DOHH2 (cell line): ENCODE measurements around the gene SCYGR5.
"Not testable (repeated sequence)": the region's sequence is repeated elsewhere in the genome, so short reads cannot be mapped to it uniquely, and the experiment has no call there.

Source experiments
- H3F3A ChIP-seq: fragments of 200-600 bp; sonication (generic), shearing (Covaris generic); 2 replicates; pipeline ENCODE4 v1.6.0; 2016; ENCODE audit warnings: antibody characterized with exemption, mild to moderate bottlenecking; ENCODE audit not compliant: control insufficient read depth, insufficient read depth
- H3K27ac ChIP-seq: fragments of 200-600 bp; sonication (generic); 2 replicates; pipeline ENCODE4 v1.5.1; 2014; ENCODE audit warnings: low read depth, mild to moderate bottlenecking, low read length, moderate library complexity
- H3K27me3 ChIP-seq: fragments of 200-600 bp; sonication (generic); 2 replicates; pipeline ENCODE4 v1.6.1; 2014; ENCODE audit warnings: mild to moderate bottlenecking, low read length, mixed read lengths; ENCODE audit not compliant: control insufficient read depth
- H3K36me3 ChIP-seq: fragments of 200-600 bp; sonication (generic); 2 replicates; pipeline ENCODE4 v1.6.1; 2014; ENCODE audit warnings: mild to moderate bottlenecking, low read length, moderate library complexity, mixed read lengths; ENCODE audit not compliant: control insufficient read depth
- H3K4me1 ChIP-seq: fragments of 200-600 bp; sonication (generic); 2 replicates; pipeline ENCODE4 v1.6.1; 2014; ENCODE audit warnings: mild to moderate bottlenecking, low read length, mixed read lengths; ENCODE audit not compliant: control insufficient read depth
- H3K4me2 ChIP-seq: fragments of 200-600 bp; sonication (generic); 2 replicates; pipeline ENCODE4 v1.6.0; 2014; ENCODE audit warnings: mild to moderate bottlenecking, low read length, moderate library complexity
- H3K4me3 ChIP-seq: fragments of 200-600 bp; sonication (generic); 2 replicates; pipeline ENCODE4 v1.5.1; 2014; ENCODE audit warnings: mild to moderate bottlenecking, low read length, mixed read lengths
- H3K79me2 ChIP-seq: fragments of 200-600 bp; sonication (generic); 2 replicates; pipeline ENCODE4 v1.6.1; 2014; ENCODE audit warnings: mild to moderate bottlenecking, low read length, mixed read lengths; ENCODE audit not compliant: control insufficient read depth
- H3K9me2 ChIP-seq: fragments of 200-600 bp; sonication (generic); replicated peaks from 2 replicates; pipeline ENCODE4 v1.6.1; 2014; ENCODE audit warnings: mild to moderate bottlenecking, low read length, mixed read lengths; ENCODE audit not compliant: control insufficient read depth
- H3K9me3 ChIP-seq: fragments of 200-600 bp; sonication (generic); 2 replicates; pipeline ENCODE4 v1.6.1; 2014; ENCODE audit warnings: antibody characterized with exemption, low read length, mixed read lengths; ENCODE audit not compliant: control insufficient read depth, insufficient read depth
- H4K20me1 ChIP-seq: fragments of 200-600 bp; sonication (generic); 2 replicates; pipeline ENCODE4 v1.6.0; 2014; ENCODE audit warnings: low read depth, mild to moderate bottlenecking, antibody characterized with exemption, low read length, moderate library complexity; ENCODE audit not compliant: control insufficient read depth, insufficient read depth
- EZH2phosphoT487 ChIP-seq: fragments of 200-600 bp; sonication (generic); IDR thresholded peaks from 2 replicates; pipeline ENCODE4 v1.6.1; 2017; ENCODE audit warnings: borderline replicate concordance, mild to moderate bottlenecking, antibody characterized with exemption, low read length, moderate library complexity, mixed read lengths
- TF ChIP-seq, protein P1 (sequence below): fragments of 200-600 bp; sonication (generic); IDR thresholded peaks from one replicate; pipeline ENCODE4 v1.5.1; 2014; ENCODE audit warnings: antibody characterized with exemption, mild to moderate bottlenecking, low read depth, low read length; ENCODE audit not compliant: poor library complexity, severe bottlenecking

Gene SCYGR5, protein sequence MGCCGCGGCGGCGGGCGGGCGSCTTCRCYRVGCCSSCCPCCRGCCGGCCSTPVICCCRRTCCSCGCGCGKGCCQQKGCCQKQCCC

DNA sequence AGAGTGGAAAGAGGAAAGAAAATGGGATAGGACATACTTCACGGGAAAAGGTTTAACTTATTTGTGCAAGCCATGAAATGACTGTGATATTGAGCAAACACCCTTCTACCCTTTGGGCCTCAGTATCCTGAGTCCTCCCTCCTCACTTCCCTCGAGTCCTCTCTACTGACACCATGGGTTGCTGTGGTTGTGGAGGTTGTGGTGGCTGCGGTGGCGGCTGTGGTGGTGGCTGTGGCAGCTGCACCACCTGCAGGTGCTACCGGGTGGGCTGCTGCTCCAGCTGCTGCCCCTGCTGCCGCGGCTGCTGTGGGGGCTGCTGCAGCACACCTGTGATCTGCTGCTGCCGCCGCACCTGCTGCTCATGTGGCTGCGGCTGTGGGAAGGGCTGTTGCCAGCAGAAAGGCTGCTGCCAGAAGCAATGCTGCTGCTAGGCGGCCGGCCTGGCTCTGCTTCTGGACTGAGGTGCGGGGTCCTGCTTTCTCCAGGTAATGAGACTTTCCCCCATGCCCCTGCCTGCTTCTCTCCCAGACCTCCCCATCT lies at the start of gene SCYGR5:
Gene SCYGR5 (plus strand): TSS at position 174 of the 540 bp plus-strand sequence. CDS start 0 bp downstream, at position 174.
- not testable (repeated sequence) for H3K4me1 ChIP-seq, H3K4me2 ChIP-seq, H3K79me2 ChIP-seq, H3K27ac ChIP-seq, H3K9me2 ChIP-seq, H3K9me3 ChIP-seq, H3K27me3 ChIP-seq, H4K20me1 ChIP-seq, H3K4me3 ChIP-seq, H3F3A ChIP-seq, H3K36me3 ChIP-seq

DNA sequence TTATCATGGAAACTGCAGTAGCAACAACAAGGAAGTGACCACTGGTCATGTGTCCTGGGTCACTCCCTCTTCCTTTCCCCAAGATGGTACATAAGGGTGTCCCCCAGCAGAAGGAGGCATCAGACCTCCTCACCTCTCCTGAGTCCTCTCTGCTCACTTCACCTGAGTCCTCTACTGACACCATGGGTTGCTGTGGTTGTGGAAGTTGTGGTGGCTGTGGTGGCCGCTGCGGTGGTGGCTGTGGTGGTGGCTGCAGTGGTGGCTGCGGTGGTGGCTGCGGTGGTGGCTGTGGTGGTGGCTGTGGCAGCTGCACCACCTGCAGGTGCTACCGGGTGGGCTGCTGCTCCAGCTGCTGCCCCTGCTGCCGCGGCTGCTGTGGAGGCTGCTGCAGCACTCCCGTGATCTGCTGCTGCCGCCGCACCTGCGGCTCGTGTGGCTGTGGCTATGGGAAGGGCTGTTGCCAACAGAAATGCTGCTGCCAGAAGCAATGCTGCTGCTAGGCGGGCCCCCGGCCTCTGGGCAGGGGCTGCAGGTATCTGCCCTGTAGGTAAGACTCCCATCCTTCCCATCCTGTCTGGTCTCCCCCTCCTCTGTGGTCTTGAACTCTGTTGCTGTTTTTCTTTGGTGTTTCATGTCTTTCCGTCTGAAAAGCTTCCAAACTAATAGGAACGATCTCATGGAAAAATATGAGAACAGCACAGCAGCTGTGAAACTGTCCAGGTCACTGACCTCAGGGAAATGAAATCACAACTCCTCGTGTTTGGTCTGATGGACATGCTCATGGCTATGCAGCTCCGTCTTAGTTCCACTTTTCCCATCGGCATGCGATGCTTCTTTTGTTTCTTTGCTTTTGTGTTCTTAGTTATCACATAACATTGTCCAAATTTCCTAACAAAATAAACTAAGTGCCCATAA lies 49.0 kb upstream of the SCYGR5 start, which contains the start of gene SCYGR4:
Gene SCYGR4 (plus strand): TSS at position 183 of the 915 bp plus-strand sequence. CDS start 0 bp downstream, at position 183.
- H3K27ac ChIP-seq: no peak within 1 kb of the TSS
- TF ChIP-seq, protein P1, sequence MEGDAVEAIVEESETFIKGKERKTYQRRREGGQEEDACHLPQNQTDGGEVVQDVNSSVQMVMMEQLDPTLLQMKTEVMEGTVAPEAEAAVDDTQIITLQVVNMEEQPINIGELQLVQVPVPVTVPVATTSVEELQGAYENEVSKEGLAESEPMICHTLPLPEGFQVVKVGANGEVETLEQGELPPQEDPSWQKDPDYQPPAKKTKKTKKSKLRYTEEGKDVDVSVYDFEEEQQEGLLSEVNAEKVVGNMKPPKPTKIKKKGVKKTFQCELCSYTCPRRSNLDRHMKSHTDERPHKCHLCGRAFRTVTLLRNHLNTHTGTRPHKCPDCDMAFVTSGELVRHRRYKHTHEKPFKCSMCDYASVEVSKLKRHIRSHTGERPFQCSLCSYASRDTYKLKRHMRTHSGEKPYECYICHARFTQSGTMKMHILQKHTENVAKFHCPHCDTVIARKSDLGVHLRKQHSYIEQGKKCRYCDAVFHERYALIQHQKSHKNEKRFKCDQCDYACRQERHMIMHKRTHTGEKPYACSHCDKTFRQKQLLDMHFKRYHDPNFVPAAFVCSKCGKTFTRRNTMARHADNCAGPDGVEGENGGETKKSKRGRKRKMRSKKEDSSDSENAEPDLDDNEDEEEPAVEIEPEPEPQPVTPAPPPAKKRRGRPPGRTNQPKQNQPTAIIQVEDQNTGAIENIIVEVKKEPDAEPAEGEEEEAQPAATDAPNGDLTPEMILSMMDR: no peak
- no peak for TF ChIP-seq EZH2phosphoT487
- H3K4me1 ChIP-seq: no peaks in the 10 kb centered on the region
- H3K9me3 ChIP-seq: no peaks in the 10 kb centered on the region
- no peaks in the 10 kb centered on the region for H3F3A ChIP-seq
- H3K4me2 ChIP-seq: no peak within 1 kb of the TSS
- H3K79me2 ChIP-seq: no peaks in the 10 kb centered on the region
- H3K27me3 ChIP-seq: no peaks in the 10 kb centered on the region
- H4K20me1 ChIP-seq: no peaks in the 10 kb centered on the region
- H3K9me2 ChIP-seq: no peaks in the 10 kb centered on the region
- H3K36me3 ChIP-seq: no peaks in the 10 kb centered on the region
- H3K4me3 ChIP-seq: no peak within 1 kb of the TSS

DNA sequence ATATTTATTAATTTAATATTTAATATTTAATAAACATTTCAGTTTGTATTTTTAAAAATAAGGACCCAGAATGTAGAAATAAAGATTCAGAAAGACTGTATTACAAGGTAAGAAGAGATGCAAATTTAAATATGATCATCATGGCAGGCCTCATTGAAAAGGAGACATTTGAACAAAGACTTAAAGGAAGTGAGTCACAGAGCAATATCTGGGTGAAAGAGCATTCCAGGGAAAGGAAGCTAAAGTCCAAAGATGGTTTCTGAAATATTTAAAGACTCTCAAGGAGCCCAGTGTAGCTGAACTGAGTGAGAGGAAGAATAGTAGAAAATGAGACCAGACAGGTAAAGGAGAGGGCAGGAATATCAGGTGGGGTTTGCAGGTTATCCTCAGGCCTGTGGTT lies 43.4 kb upstream of the SCYGR5 start:
- no peaks in the 10 kb centered on the region for H3K27me3 ChIP-seq
- H4K20me1 ChIP-seq: no peaks in the 10 kb centered on the region
- no peaks in the 10 kb centered on the region for H3K9me3 ChIP-seq
- H3K9me2 ChIP-seq: no peaks in the 10 kb centered on the region
- H3K4me3 ChIP-seq: no peak overlapping the region
- H3K79me2 ChIP-seq: no peaks in the 10 kb centered on the region
- H3K4me2 ChIP-seq: no peak overlapping the region
- no peaks in the 10 kb centered on the region for H3F3A ChIP-seq
- TF ChIP-seq, protein P1: no peak
- no peak for TF ChIP-seq EZH2phosphoT487
- no peak overlapping the region for H3K27ac ChIP-seq
- H3K36me3 ChIP-seq: no peaks in the 10 kb centered on the region
- H3K4me1 ChIP-seq: no peaks in the 10 kb centered on the region

DNA sequence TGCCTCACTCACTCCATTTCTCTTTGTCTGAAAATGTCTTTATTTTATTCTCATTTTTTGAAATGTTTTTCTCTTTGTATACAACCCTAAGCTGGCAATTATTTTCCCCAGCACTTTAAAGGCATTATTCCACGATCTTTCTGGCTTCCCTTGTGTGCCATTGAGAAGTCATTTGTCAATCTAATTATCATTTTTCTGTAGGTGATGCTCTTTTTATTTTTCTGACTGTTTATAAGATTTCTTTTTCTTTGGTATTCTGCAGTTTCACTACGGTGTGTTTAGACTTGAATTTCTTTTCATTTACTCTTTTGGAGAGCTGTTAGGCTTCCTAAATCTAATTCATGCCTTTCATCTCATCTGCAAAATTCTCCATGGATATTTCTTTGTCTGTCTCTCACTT lies 41.2 kb upstream of the SCYGR5 start:
- H3K4me1 ChIP-seq: no peaks in the 10 kb centered on the region
- no peaks in the 10 kb centered on the region for H3F3A ChIP-seq
- H3K9me3 ChIP-seq: no peaks in the 10 kb centered on the region
- no peak overlapping the region for H3K27ac ChIP-seq
- H3K9me2 ChIP-seq: no peaks in the 10 kb centered on the region
- H3K36me3 ChIP-seq: no peaks in the 10 kb centered on the region
- TF ChIP-seq EZH2phosphoT487: no peak
- TF ChIP-seq, protein P1: no peak
- H4K20me1 ChIP-seq: no peaks in the 10 kb centered on the region
- no peak overlapping the region for H3K4me3 ChIP-seq
- peaks cover 2% of the 10 kb centered on the region; the same call in 1 of the 2 replicates for H3K27me3 ChIP-seq
- H3K4me2 ChIP-seq: no peak overlapping the region
- H3K79me2 ChIP-seq: no peaks in the 10 kb centered on the region
